Tibial nerve (tissue), 3 donors: ENCODE data around the gene MARS2.

Source experiments
- CTCF ChIP-seq, 5 experiments: fragments of 200-600 bp in 3 of 5; fragments of 450-650 bp in 2 of 5; sonication (generic) in 3 of 5; IDR thresholded peaks; one replicate each; pipeline ENCODE4 v1.5.1; 2016 to 2019; ENCODE audit warnings: antibody characterized with exemption in 5 of 5, mild to moderate bottlenecking in 3 of 5, moderate library complexity in 2 of 5
- POLR2A ChIP-seq, 2 donors: fragments of 450-650 bp; IDR thresholded peaks; one replicate each; pipeline ENCODE4 v1.6.1; 2017; ENCODE audit warnings: antibody characterized with exemption in 2 of 2, mild to moderate bottlenecking in 2 of 2, moderate library complexity in 2 of 2

GRCh38 chr2:197673606-197674005 lies 31.6 kb upstream of the MARS2 start:
- TF ChIP-seq CTCF (IDR thresholded peaks at IDR 0.05) (no peak), POLR2A (IDR thresholded peaks at IDR 0.05) (no peak)
